GM12892 (cell line): ENCODE results near the gene CAMKMT.

Source experiments
- DNase-seq: peaks from one replicate; pipeline ENCODE4 v3.0.0; 2011; ENCODE audit not compliant: insufficient read length
- FAIRE-seq: peaks from 2 replicates; lab custom pipeline; 2011; peaks lifted over from hg19 to GRCh38; lab: Jason Lieb, UNC
- POLR2A ChIP-seq: IDR thresholded peaks from 2 replicates; pipeline ENCODE4 v1.6.1; 2011; ENCODE audit warnings: low read depth, low read length, control low read depth
- POLR2AphosphoS5 ChIP-seq: IDR thresholded peaks from 2 replicates; pipeline ENCODE4 v1.6.1; 2011; ENCODE audit warnings: low read depth, low read length, control low read depth
- TAF1 ChIP-seq: IDR thresholded peaks from 2 replicates; pipeline ENCODE4 v1.6.1; 2011; ENCODE audit warnings: low read depth, mild to moderate bottlenecking, control low read depth, low read length, borderline replicate concordance

Gene CAMKMT

GRCh38 chr2:44822174-44822573, 460.4 kb downstream of the CAMKMT start:
- TF ChIP-seq POLR2A (no peak), POLR2AphosphoS5 (no peak), TAF1 (no peak)
- DNase-seq (no peak), FAIRE-seq (no peak)
